Measurements from ENCODE around the gene CCDC157. TPM values are rescaled to one million over a fixed set of nuclear protein-coding genes. Genes with fewer than 3 reads are reported as not detected.

CCDC157 gene
- total RNA-seq, 4 donors from 2014 or later, result 1.4 to 5.2 (median 3.3) TPM

DNA sequence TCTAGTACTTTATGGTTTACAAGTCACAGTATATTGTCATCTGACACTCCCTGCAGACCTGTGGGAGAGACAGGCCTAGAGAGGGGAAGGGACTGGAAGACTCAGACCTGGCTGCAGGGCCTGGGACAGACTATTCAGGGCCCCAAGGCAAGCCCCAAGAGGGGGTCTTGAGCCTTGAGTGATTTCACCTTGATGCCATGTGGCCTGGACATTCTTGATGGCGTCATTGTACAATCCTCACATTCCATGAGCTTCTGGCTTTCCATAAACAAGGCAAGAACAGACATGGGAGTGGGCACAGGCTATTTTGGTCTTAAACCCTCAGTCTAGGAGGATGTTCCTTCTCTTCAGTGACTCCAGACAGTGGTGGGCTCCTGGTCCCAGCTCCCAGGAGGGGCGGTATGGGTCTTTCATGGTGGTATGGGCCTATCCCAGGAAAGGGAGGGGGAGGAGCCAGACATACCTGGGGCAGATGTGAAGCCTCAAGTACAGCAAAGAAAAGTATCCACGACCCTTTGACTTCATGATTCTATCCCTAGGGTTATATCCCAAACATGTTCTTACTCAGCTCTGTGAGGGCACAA lies 28.2 kb upstream of the CCDC157 start:
- Histone ChIP-seq H3K27me3 (no peaks in the 10 kb centered on the region), H3K36me3 (peaks cover 0 to 8% (median 0%) of the 10 kb centered on the region in 4 donors), H3K27ac (peak overlapping the region; percentile 86 to 96 (median 90)), H3K4me1 (peaks cover 21 to 52% (median 46%) of the 10 kb centered on the region in 4 donors), H3K4me3 (no peak overlapping the region), H3K9me3 (no peaks in the 10 kb centered on the region)
- 85% methylated on average over 3 of the region's 3 CpGs; no CpG with 5 or more reads in 1 of the 2 donors for WGBS, 2 donors (ENCODE audit: low coverage in 1 of 2)
- no peak for TF ChIP-seq EP300 (IDR thresholded peaks at IDR 0.05; ENCODE audit: low read depth)
- TF ChIP-seq, protein P1, sequence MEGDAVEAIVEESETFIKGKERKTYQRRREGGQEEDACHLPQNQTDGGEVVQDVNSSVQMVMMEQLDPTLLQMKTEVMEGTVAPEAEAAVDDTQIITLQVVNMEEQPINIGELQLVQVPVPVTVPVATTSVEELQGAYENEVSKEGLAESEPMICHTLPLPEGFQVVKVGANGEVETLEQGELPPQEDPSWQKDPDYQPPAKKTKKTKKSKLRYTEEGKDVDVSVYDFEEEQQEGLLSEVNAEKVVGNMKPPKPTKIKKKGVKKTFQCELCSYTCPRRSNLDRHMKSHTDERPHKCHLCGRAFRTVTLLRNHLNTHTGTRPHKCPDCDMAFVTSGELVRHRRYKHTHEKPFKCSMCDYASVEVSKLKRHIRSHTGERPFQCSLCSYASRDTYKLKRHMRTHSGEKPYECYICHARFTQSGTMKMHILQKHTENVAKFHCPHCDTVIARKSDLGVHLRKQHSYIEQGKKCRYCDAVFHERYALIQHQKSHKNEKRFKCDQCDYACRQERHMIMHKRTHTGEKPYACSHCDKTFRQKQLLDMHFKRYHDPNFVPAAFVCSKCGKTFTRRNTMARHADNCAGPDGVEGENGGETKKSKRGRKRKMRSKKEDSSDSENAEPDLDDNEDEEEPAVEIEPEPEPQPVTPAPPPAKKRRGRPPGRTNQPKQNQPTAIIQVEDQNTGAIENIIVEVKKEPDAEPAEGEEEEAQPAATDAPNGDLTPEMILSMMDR (IDR thresholded peaks at IDR 0.05), result no peak
- TF ChIP-seq POLR2A (IDR thresholded peaks at IDR 0.05), result no peak
- no peak for TF ChIP-seq POLR2AphosphoS5 (IDR thresholded peaks at IDR 0.05)
- intact Hi-C loops (cut with DNase I; ENCODE audit: low total_unique reads), result no loop called here
- in situ Hi-C loops (cut with MboI; ENCODE audit: low pct_ligation_motif_present in 1 of 4, low pct_unique_long_range_greater_than_20kb in 1 of 4, low sequenced_read_pairs in 3 of 4), result no loop called here
- no peak for DNase-seq

GRCh38 chr22:30332551-30332950 lies 24.3 kb upstream of the CCDC157 start:
- in situ Hi-C loops (cut with MboI; ENCODE audit: low pct_ligation_motif_present in 1 of 4, low pct_unique_long_range_greater_than_20kb in 1 of 4, low sequenced_read_pairs in 3 of 4) (no loop called here), intact Hi-C loops (cut with DNase I; ENCODE audit: low total_unique reads) (no loop called here)
- Histone ChIP-seq H3K9me3 (no peaks in the 10 kb centered on the region), H3K4me1 (peaks cover 9 to 25% (median 22%) of the 10 kb centered on the region in 4 donors), H3K27me3 (no peaks in the 10 kb centered on the region), H3K36me3 (peaks cover 0 to 44% (median 18%) of the 10 kb centered on the region in 4 donors), H3K4me3 (no peak overlapping the region), H3K27ac (peak overlapping the region; percentile 56 to 73 (median 64))
- DNase-seq, result no peak
- 89 to 100% methylated on average over 1 to 5 of the region's 5 CpGs for WGBS, 2 donors (ENCODE audit: low coverage in 1 of 2)
- no peak for TF ChIP-seq POLR2AphosphoS5 (IDR thresholded peaks at IDR 0.05)
- no peak for TF ChIP-seq EP300 (IDR thresholded peaks at IDR 0.05; ENCODE audit: low read depth)
- no peak for TF ChIP-seq POLR2A (IDR thresholded peaks at IDR 0.05)
- TF ChIP-seq, protein P1 (IDR thresholded peaks at IDR 0.05), result no peak

DNA sequence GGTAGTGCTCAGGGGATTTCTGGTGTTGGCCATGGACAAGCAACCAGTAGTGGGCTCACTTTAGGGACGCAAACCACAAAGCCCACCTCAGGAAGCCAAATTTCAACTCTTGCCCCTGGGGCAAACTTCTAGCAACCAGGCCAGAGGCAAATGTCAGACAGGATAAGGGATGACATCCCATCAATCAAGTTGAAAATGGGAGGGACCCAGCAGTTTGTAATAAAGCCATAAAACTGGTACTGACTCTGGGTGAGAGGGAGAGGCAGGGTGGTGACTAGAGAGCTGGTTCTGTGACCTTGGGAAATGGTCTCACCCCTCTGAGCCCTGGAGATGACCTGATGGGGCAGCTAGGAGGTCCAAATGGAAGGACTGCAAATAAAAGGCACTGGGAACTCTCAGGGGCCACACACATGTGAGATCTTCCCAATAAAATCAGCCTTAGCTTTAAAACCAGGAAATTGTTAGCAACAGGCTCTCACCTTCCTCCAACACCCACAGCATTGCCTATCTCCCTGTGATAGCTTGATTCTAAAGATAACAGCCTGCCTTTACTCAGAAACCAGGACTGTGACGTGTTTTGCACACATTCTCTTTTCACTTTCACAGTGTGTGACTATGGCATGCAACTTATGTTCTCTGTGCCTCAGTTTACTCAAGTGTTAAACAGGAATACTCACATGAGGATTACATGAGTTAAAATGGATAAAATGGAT lies 23.7 kb upstream of the CCDC157 start:
- intact Hi-C loops (cut with DNase I; ENCODE audit: low total_unique reads) (no loop called here), in situ Hi-C loops (cut with MboI; ENCODE audit: low pct_ligation_motif_present in 1 of 4, low pct_unique_long_range_greater_than_20kb in 1 of 4, low sequenced_read_pairs in 3 of 4) (no loop called here)
- Histone ChIP-seq H3K4me3 (no peak overlapping the region), H3K36me3 (peaks cover 0 to 50% (median 21%) of the 10 kb centered on the region in 4 donors), H3K27ac (peak overlapping the region; percentile 56 to 73 (median 64)), H3K27me3 (no peaks in the 10 kb centered on the region), H3K4me1 (peaks cover 4 to 19% (median 17%) of the 10 kb centered on the region in 4 donors), H3K9me3 (no peaks in the 10 kb centered on the region)
- no peak for DNase-seq
- 79 to 82% methylated on average over 2 of the region's 2 CpGs for WGBS, 2 donors (ENCODE audit: low coverage in 1 of 2)
- no peak for TF ChIP-seq POLR2A (IDR thresholded peaks at IDR 0.05)
- TF ChIP-seq, protein P1 (IDR thresholded peaks at IDR 0.05), result no peak
- no peak for TF ChIP-seq POLR2AphosphoS5 (IDR thresholded peaks at IDR 0.05)

GRCh38 chr22:30333707-30334087 lies 23.1 kb upstream of the CCDC157 start:
- intact Hi-C loops (cut with DNase I; ENCODE audit: low total_unique reads), result no loop called here
- in situ Hi-C loops (cut with MboI; ENCODE audit: low pct_ligation_motif_present in 1 of 4, low pct_unique_long_range_greater_than_20kb in 1 of 4, low sequenced_read_pairs in 3 of 4), result no loop called here
- no peak overlapping the region for H3K4me3 ChIP-seq
- DNase-seq, result no peak
- peak overlapping the region; percentile 56 to 73 (median 64) for H3K27ac ChIP-seq
- H3K4me1 ChIP-seq, result peaks cover 4 to 17% (median 15%) of the 10 kb centered on the region in 4 donors
- WGBS, 2 donors (ENCODE audit: low coverage in 1 of 2), result 70% methylated on average over 3 of the region's 3 CpGs; no CpG with 5 or more reads in 1 of the 2 donors
- no peaks in the 10 kb centered on the region for H3K9me3 ChIP-seq
- H3K27me3 ChIP-seq, result no peaks in the 10 kb centered on the region
- peaks cover 0 to 55% (median 24%) of the 10 kb centered on the region in 4 donors for H3K36me3 ChIP-seq
- TF ChIP-seq EP300 (IDR thresholded peaks at IDR 0.05; ENCODE audit: low read depth), result no peak
- TF ChIP-seq, protein P1 (IDR thresholded peaks at IDR 0.05), result no peak
- TF ChIP-seq POLR2AphosphoS5 (IDR thresholded peaks at IDR 0.05), result no peak
- no peak for TF ChIP-seq POLR2A (IDR thresholded peaks at IDR 0.05)

All from transverse colon (tissue), 4 donors.